Measurements from ENCODE around the gene GIMAP5. TPM values are rescaled to one million over a fixed set of nuclear protein-coding genes. Genes with fewer than 3 reads are reported as not detected.

GIMAP5 gene
- polyA plus RNA-seq, 1 of the 3 experiments (the other 2 are of a cell fraction), result not detected

DNA sequence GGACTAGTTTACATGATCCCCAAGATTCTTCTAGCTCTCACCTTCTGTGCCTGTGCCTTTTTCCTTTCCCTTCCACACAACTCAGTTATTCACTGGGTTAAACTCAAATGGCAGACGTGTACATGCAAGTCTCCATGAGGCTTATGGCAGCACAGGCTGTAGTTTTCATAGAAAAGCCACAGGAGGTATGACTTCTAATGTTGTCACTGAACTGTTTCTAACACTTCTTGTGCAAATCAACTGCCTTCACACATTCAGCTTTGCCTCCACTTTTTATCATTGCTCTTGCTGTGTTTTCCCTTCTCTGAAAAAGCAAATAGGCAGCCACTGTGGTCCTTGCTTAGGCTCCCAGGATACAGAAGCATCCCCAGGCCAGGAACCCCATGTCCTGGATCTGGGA lies 5.3 kb upstream of the GIMAP5 start:
- Histone ChIP-seq H3F3A (replicated peaks; ENCODE audit: insufficient read depth) (no peaks in the 10 kb centered on the region), H3K9ac (no peak overlapping the region), H3K4me2 (no peak overlapping the region), H3K79me2 (ENCODE audit: insufficient read depth) (no peaks in the 10 kb centered on the region), H3K9me2 (no peaks in the 10 kb centered on the region), H3K9me3 (no peaks in the 10 kb centered on the region; the same call in 1 of the 2 replicates), H3K27ac (ENCODE audit: low read depth in 2 of 2, low read length in 1 of 2) (no peak overlapping the region), H3K36me3 (replicated peaks in 1 of 2; ENCODE audit: control insufficient read depth in 1 of 2, insufficient read depth in 2 of 2, low read length in 1 of 2) (no peaks in the 10 kb centered on the region), H3K4me1 (ENCODE audit: control insufficient read depth in 1 of 2, insufficient read depth in 2 of 2, low read depth in 1 of 2, low read length in 1 of 2) (no peaks in the 10 kb centered on the region), H3K4me3 (ENCODE audit: low read depth in 2 of 2, low read length in 1 of 2) (no peak overlapping the region), H2AFZ (ENCODE audit: low read depth) (no peak overlapping the region), H4K20me1 (ENCODE audit: insufficient read depth) (no peaks in the 10 kb centered on the region), H3K27me3 (ENCODE audit: insufficient read depth) (no peaks in the 10 kb centered on the region; the same call in 1 of the 2 replicates)
- DNase-seq, result no peak
- 4% methylated on average over 1 of the region's 1 CpG for WGBS (ENCODE audit: low lambda C conversion rate)
- CTCF ChIA-PET, result interaction anchor here (1.0 to 1.5 kb wide), 3 partner anchors 42 to 166 kb away, joined by 3 to 4 read pairs (median 3); no protein-coding TSS in a partner anchor
- POLR2A ChIA-PET, result no interaction called here
- TF ChIP-seq ZBTB33 (IDR thresholded peaks at IDR 0.05; ENCODE audit: borderline replicate concordance, low read depth), result no peak
- TF ChIP-seq, protein P1, sequence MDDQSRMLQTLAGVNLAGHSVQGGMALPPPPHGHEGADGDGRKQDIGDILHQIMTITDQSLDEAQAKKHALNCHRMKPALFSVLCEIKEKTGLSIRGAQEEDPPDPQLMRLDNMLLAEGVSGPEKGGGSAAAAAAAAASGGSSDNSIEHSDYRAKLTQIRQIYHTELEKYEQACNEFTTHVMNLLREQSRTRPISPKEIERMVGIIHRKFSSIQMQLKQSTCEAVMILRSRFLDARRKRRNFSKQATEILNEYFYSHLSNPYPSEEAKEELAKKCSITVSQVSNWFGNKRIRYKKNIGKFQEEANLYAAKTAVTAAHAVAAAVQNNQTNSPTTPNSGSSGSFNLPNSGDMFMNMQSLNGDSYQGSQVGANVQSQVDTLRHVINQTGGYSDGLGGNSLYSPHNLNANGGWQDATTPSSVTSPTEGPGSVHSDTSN (IDR thresholded peaks at IDR 0.05), result no peak
- TF ChIP-seq FOXJ3 (CRISPR knock-in tag; IDR thresholded peaks at IDR 0.05), result no peak
- TF ChIP-seq YY1 (IDR thresholded peaks at IDR 0.05; ENCODE audit: low read depth), result no peak
- TF ChIP-seq POLR2AphosphoS5 (IDR thresholded peaks at IDR 0.05; ENCODE audit: low read depth, low read length), result no peak
- TF ChIP-seq FOSL2 (IDR thresholded peaks at IDR 0.05; ENCODE audit: borderline replicate concordance, low read depth), result no peak
- no peak for TF ChIP-seq SIN3A (IDR thresholded peaks at IDR 0.05; ENCODE audit: borderline replicate concordance, low read depth, low read length)
- TF ChIP-seq NFIC (IDR thresholded peaks at IDR 0.05; ENCODE audit: borderline replicate concordance), result no peak

- no peak overlapping the region for H3K4me3 ChIP-seq (ENCODE audit: low read depth in 2 of 2, low read length in 1 of 2)
- H2AFZ ChIP-seq (ENCODE audit: low read depth), result no peak overlapping the region
- DNase-seq, result no peak
- H3K27ac ChIP-seq (ENCODE audit: low read depth in 2 of 2, low read length in 1 of 2), result no peak overlapping the region
- 5% methylated on average over 5 of the region's 5 CpGs for WGBS (ENCODE audit: low lambda C conversion rate)
- POLR2A ChIA-PET, result no interaction called here
- no peaks in the 10 kb centered on the region for H3K36me3 ChIP-seq (replicated peaks in 1 of 2; ENCODE audit: control insufficient read depth in 1 of 2, insufficient read depth in 2 of 2, low read length in 1 of 2)
- H4K20me1 ChIP-seq (ENCODE audit: insufficient read depth), result no peaks in the 10 kb centered on the region
- H3F3A ChIP-seq (replicated peaks; ENCODE audit: insufficient read depth), result no peaks in the 10 kb centered on the region
- H3K9me2 ChIP-seq, result no peaks in the 10 kb centered on the region
- CTCF ChIA-PET, result interaction anchor here (0.7 to 1.1 kb wide), 3 partner anchors 11 to 284 kb away, joined by 3 to 4 read pairs (median 4); no protein-coding TSS in a partner anchor
- no peaks in the 10 kb centered on the region; the same call in 1 of the 2 replicates for H3K9me3 ChIP-seq
- H3K27me3 ChIP-seq (ENCODE audit: insufficient read depth), result no peaks in the 10 kb centered on the region; the same call in 1 of the 2 replicates
- H3K79me2 ChIP-seq (ENCODE audit: insufficient read depth), result no peaks in the 10 kb centered on the region
- peaks cover 0 to 2% of the 10 kb centered on the region in 2 experiments; a peak in 1 of 4 replicates for H3K4me1 ChIP-seq (ENCODE audit: control insufficient read depth in 1 of 2, insufficient read depth in 2 of 2, low read depth in 1 of 2, low read length in 1 of 2)
- H3K4me2 ChIP-seq, result no peak overlapping the region
- no peak overlapping the region for H3K9ac ChIP-seq
- TF ChIP-seq, protein P2, sequence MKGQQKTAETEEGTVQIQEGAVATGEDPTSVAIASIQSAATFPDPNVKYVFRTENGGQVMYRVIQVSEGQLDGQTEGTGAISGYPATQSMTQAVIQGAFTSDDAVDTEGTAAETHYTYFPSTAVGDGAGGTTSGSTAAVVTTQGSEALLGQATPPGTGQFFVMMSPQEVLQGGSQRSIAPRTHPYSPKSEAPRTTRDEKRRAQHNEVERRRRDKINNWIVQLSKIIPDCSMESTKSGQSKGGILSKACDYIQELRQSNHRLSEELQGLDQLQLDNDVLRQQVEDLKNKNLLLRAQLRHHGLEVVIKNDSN (IDR thresholded peaks at IDR 0.05; ENCODE audit: borderline replicate concordance, low read depth), result no peak
- TF ChIP-seq GABPA (IDR thresholded peaks at IDR 0.05; ENCODE audit: low read depth), result no peak
- TF ChIP-seq CHD2 (IDR thresholded peaks at IDR 0.05; ENCODE audit: low read length, partially characterized antibody), result no peak
- TF ChIP-seq CTCF (IDR thresholded peaks at IDR 0.05), result no peak
- no peak for TF ChIP-seq MXI1 (IDR thresholded peaks at IDR 0.05; ENCODE audit: low read depth, low read length)
- no peak for TF ChIP-seq ELF1 (IDR thresholded peaks at IDR 0.05)
- TF ChIP-seq, protein P3, sequence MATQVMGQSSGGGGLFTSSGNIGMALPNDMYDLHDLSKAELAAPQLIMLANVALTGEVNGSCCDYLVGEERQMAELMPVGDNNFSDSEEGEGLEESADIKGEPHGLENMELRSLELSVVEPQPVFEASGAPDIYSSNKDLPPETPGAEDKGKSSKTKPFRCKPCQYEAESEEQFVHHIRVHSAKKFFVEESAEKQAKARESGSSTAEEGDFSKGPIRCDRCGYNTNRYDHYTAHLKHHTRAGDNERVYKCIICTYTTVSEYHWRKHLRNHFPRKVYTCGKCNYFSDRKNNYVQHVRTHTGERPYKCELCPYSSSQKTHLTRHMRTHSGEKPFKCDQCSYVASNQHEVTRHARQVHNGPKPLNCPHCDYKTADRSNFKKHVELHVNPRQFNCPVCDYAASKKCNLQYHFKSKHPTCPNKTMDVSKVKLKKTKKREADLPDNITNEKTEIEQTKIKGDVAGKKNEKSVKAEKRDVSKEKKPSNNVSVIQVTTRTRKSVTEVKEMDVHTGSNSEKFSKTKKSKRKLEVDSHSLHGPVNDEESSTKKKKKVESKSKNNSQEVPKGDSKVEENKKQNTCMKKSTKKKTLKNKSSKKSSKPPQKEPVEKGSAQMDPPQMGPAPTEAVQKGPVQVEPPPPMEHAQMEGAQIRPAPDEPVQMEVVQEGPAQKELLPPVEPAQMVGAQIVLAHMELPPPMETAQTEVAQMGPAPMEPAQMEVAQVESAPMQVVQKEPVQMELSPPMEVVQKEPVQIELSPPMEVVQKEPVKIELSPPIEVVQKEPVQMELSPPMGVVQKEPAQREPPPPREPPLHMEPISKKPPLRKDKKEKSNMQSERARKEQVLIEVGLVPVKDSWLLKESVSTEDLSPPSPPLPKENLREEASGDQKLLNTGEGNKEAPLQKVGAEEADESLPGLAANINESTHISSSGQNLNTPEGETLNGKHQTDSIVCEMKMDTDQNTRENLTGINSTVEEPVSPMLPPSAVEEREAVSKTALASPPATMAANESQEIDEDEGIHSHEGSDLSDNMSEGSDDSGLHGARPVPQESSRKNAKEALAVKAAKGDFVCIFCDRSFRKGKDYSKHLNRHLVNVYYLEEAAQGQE (IDR thresholded peaks at IDR 0.05; ENCODE audit: low read depth, low read length), result no peak
- no peak for TF ChIP-seq YY1 (IDR thresholded peaks at IDR 0.05; ENCODE audit: low read depth)
- TF ChIP-seq FOSL2 (IDR thresholded peaks at IDR 0.05; ENCODE audit: borderline replicate concordance, low read depth), result no peak
- no peak for TF ChIP-seq RFX5 (IDR thresholded peaks at IDR 0.05; ENCODE audit: low read length)
- TF ChIP-seq JUND (IDR thresholded peaks at IDR 0.05), result no peak
- no peak for TF ChIP-seq FOXJ3 (CRISPR knock-in tag; IDR thresholded peaks at IDR 0.05)
- no peak for TF ChIP-seq FOXM1 (IDR thresholded peaks at IDR 0.05; ENCODE audit: low read depth)
These were observed 4.3 kb upstream of the GIMAP5 start for GRCh38 chr7:150732786-150733481.
